ACHN (cell line): Measurements from ENCODE around the gene PDAP1.
"Not testable (repeated sequence)": the region's sequence is repeated elsewhere in the genome, so short reads cannot be mapped to it uniquely, and the experiment has no call there.

Experiments
- DNase-seq: peaks from one replicate; pipeline ENCODE4 v3.0.0-alpha.2; 2015
- in situ Hi-C: cut with HindIII; loops from 2 replicates; pipeline ENCODE4 v1.10.0; 2017; ENCODE audit warnings: low sequenced_read_pairs, low pct_ligation_motif_present, low pct_unique_long_range_greater_than_20kb

PDAP1 gene

GRCh38 chr7:99408379-99409191, at the start of gene PDAP1, which contains the start of gene BUD31:
PDAP1 (minus strand) TSS chr7:99408597; CDS start chr7:99408548, 49 bp downstream.
BUD31 (plus strand) TSS chr7:99408969; CDS start chr7:99411093, 2,124 bp downstream.
- DNase-seq, result peak; percentile 95
- in situ Hi-C loops, result no loop called here

GRCh38 chr7:99457650-99458493, 49.5 kb upstream of the PDAP1 start:
- in situ Hi-C loops, result no loop called here
- no peak for DNase-seq

GRCh38 chr7:99457050-99457649, 48.8 kb upstream of the PDAP1 start:
- no peak for DNase-seq
- in situ Hi-C loops, result no loop called here

- in situ Hi-C loops, result no loop called here
Observed at GRCh38 chr7:99456288-99456687, 47.9 kb upstream of the PDAP1 start.

GRCh38 chr7:99455874-99456273, 47.5 kb upstream of the PDAP1 start:
- in situ Hi-C loops, result no loop called here
- DNase-seq, result no peak

More at GRCh38 chr7:99456288-99456687, 47.9 kb upstream of the PDAP1 start:
- no peak for DNase-seq

- in situ Hi-C loops, result no loop called here
- DNase-seq, result no peak
Observed at GRCh38 chr7:99453105-99453504, 44.7 kb upstream of the PDAP1 start.

- no peak for DNase-seq
- in situ Hi-C loops, result no loop called here
Observed at GRCh38 chr7:99452541-99452940, 44.1 kb upstream of the PDAP1 start.

- no peak for DNase-seq
Observed at GRCh38 chr7:99451936-99452335, 43.5 kb upstream of the PDAP1 start.

GRCh38 chr7:99449326-99449725, 40.9 kb upstream of the PDAP1 start:
- DNase-seq, result no peak
- in situ Hi-C loops, result no loop called here

More at GRCh38 chr7:99451936-99452335, 43.5 kb upstream of the PDAP1 start:
- in situ Hi-C loops, result no loop called here

- in situ Hi-C loops, result no loop called here
Observed at GRCh38 chr7:99448855-99449254, 40.5 kb upstream of the PDAP1 start.

GRCh38 chr7:99447943-99448342, 39.5 kb upstream of the PDAP1 start:
- in situ Hi-C loops, result no loop called here
- DNase-seq, result no peak

More at GRCh38 chr7:99448855-99449254, 40.5 kb upstream of the PDAP1 start:
- DNase-seq, result no peak

GRCh38 chr7:99446096-99446495, 37.7 kb upstream of the PDAP1 start:
- in situ Hi-C loops, result no loop called here
- no peak for DNase-seq

GRCh38 chr7:99440195-99440594, 31.8 kb upstream of the PDAP1 start:
- no peak for DNase-seq
- in situ Hi-C loops, result no loop called here

- DNase-seq, result peak; percentile 99
- in situ Hi-C loops, result no loop called here
Observed at GRCh38 chr7:99438573-99439480, 30.4 kb upstream of the PDAP1 start, which contains the start of the genes CPSF4 and PTCD1. CPSF4 (plus strand) TSS chr7:99438943; CDS start chr7:99439083, 140 bp downstream. PTCD1 (minus strand) TSS chr7:99438798; CDS start chr7:99435242, 3,556 bp downstream.

GRCh38 chr7:99437946-99438572, 29.7 kb upstream of the PDAP1 start:
- in situ Hi-C loops, result no loop called here
- peak; percentile 24 for DNase-seq

GRCh38 chr7:99433158-99433557, 24.8 kb upstream of the PDAP1 start:
- in situ Hi-C loops, result no loop called here
- DNase-seq, result no peak

- DNase-seq, in situ Hi-C loops: not testable (repeated sequence)
Observed at GRCh38 chr7:99431756-99432540, 23.6 kb upstream of the PDAP1 start.
